ENCODE data around the gene DCST1.

Gene DCST1

DNA sequence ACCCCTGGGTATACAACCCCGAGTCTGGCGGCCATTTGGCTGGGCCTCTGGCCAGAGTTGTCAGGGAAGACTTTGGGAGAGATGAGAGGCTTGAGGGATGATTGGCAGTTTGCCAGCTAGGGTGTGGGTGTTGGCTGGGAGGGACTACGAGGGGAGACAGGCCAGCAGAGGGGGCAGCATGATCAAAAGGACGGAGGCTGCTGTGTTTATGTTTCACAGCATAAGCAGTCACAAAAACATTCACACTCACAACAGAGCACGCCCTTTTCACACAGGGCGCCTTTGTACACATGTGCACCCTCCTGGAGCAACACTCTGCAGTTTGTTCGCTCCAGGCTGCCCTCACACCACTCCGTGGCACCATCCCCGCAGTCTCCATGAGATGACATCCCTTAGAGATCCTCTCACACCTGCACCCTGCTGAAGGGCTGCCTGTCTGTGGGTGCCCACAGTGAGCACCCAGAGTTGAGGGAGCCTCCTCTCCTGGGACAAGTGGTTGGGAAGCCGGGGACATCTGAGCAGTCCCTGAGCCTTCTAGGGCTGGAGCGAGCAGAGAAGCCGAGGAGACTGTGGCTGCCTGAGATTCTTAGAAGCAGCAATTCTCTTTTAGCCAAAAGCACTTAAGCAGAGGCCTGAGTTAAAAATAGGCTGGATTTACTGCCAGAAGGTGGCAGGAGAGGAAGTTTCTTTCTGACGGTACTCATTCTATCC, 60.4 kb downstream of the DCST1 start:
- TF ChIP-seq EZH2phosphoT487 (conservative IDR thresholded peaks at IDR 0.05; ENCODE audit: low read length) = no peak
- TF ChIP-seq, protein P1, sequence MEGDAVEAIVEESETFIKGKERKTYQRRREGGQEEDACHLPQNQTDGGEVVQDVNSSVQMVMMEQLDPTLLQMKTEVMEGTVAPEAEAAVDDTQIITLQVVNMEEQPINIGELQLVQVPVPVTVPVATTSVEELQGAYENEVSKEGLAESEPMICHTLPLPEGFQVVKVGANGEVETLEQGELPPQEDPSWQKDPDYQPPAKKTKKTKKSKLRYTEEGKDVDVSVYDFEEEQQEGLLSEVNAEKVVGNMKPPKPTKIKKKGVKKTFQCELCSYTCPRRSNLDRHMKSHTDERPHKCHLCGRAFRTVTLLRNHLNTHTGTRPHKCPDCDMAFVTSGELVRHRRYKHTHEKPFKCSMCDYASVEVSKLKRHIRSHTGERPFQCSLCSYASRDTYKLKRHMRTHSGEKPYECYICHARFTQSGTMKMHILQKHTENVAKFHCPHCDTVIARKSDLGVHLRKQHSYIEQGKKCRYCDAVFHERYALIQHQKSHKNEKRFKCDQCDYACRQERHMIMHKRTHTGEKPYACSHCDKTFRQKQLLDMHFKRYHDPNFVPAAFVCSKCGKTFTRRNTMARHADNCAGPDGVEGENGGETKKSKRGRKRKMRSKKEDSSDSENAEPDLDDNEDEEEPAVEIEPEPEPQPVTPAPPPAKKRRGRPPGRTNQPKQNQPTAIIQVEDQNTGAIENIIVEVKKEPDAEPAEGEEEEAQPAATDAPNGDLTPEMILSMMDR (IDR thresholded peaks at IDR 0.05; ENCODE audit: insufficient read depth, low read length, poor library complexity, severe bottlenecking) = no peak
- no peaks in the 10 kb centered on the region for H3K9me2 ChIP-seq (replicated peaks; ENCODE audit: insufficient read depth, low read length)
- no peak overlapping the region for H3K4me2 ChIP-seq (ENCODE audit: low read depth, low read length, poor library complexity, severe bottlenecking)
- H3K79me2 ChIP-seq (ENCODE audit: insufficient read depth, low read length) = no peaks in the 10 kb centered on the region
- H3K27ac ChIP-seq (ENCODE audit: low read depth, low read length) = no peak overlapping the region
- H3F3A ChIP-seq (ENCODE audit: insufficient read depth) = no peaks in the 10 kb centered on the region
- H3K9ac ChIP-seq (ENCODE audit: low read length) = no peak overlapping the region
- H2AFZ ChIP-seq (ENCODE audit: low read depth, low read length, severe bottlenecking) = no peak overlapping the region
- H3K4me3 ChIP-seq (ENCODE audit: insufficient read depth, low read length, poor library complexity, severe bottlenecking) = no peak overlapping the region
- no peaks in the 10 kb centered on the region for H3K9me3 ChIP-seq (ENCODE audit: insufficient read depth, low read length)
- H3K36me3 ChIP-seq (ENCODE audit: low read length) = no peaks in the 10 kb centered on the region
- no peaks in the 10 kb centered on the region for H4K20me1 ChIP-seq (ENCODE audit: low read depth, low read length)
- H3K27me3 ChIP-seq (ENCODE audit: low read length) = no peaks in the 10 kb centered on the region

DNA sequence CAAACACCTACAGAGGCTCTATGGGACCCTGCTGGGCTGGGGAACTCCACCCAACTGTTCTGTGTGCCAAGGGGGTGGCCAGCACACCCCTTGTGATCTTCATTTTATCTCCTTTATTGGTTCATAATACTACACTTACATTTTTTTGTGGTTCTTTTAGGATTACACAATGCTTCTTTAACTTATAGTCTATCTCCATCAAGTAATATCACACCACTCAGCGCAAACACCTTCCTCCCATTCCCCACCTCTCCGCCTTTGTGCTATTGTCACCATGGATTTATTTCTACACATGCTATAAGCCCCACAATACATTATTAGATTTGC, 61.0 kb downstream of the DCST1 start:
- Histone ChIP-seq H3K9me2 (replicated peaks; ENCODE audit: insufficient read depth, low read length) (no peaks in the 10 kb centered on the region), H3K9me3 (ENCODE audit: insufficient read depth, low read length) (no peaks in the 10 kb centered on the region), H2AFZ (ENCODE audit: low read depth, low read length, severe bottlenecking) (no peak overlapping the region), H3K79me2 (ENCODE audit: insufficient read depth, low read length) (no peaks in the 10 kb centered on the region), H3K4me3 (ENCODE audit: insufficient read depth, low read length, poor library complexity, severe bottlenecking) (no peak overlapping the region), H4K20me1 (ENCODE audit: low read depth, low read length) (no peaks in the 10 kb centered on the region), H3K36me3 (ENCODE audit: low read length) (no peaks in the 10 kb centered on the region), H3K9ac (ENCODE audit: low read length) (no peak overlapping the region), H3K27me3 (ENCODE audit: low read length) (no peaks in the 10 kb centered on the region), H3F3A (ENCODE audit: insufficient read depth) (no peaks in the 10 kb centered on the region), H3K27ac (ENCODE audit: low read depth, low read length) (no peak overlapping the region), H3K4me2 (ENCODE audit: low read depth, low read length, poor library complexity, severe bottlenecking) (no peak overlapping the region)
- no peak for TF ChIP-seq EZH2phosphoT487 (conservative IDR thresholded peaks at IDR 0.05; ENCODE audit: low read length)
- TF ChIP-seq, protein P1 (IDR thresholded peaks at IDR 0.05; ENCODE audit: insufficient read depth, low read length, poor library complexity, severe bottlenecking) = no peak

DNA sequence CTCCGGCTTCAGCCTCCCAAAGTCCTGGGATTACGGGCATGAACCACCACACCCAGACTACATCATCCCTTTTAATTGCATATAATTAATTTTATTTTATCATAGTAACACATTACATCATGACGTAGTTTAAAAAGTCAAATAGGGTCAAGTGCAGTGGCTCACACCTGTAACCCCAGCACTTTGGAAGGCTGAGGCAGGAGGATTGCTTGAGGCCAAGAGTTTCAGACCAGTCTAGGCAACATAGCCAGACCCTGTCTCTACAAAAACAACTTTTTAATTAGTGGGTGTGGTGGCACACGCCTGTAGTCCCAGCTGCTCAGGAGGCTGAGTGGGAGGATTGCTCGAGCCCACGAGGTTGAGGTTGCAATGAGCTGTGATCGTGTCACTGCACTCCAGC, 65.7 kb downstream of the DCST1 start:
- Histone ChIP-seq H3K9me2 (replicated peaks; ENCODE audit: insufficient read depth, low read length) (no peaks in the 10 kb centered on the region), H3K79me2 (ENCODE audit: insufficient read depth, low read length) (no peaks in the 10 kb centered on the region), H3K9me3 (ENCODE audit: insufficient read depth, low read length) (no peaks in the 10 kb centered on the region), H3K27me3 (ENCODE audit: low read length) (no peaks in the 10 kb centered on the region), H4K20me1 (ENCODE audit: low read depth, low read length) (no peaks in the 10 kb centered on the region), H3F3A (ENCODE audit: insufficient read depth) (no peaks in the 10 kb centered on the region), H3K36me3 (ENCODE audit: low read length) (no peaks in the 10 kb centered on the region), H3K4me2 (ENCODE audit: low read depth, low read length, poor library complexity, severe bottlenecking) (no peak overlapping the region), H3K9ac (ENCODE audit: low read length) (no peak overlapping the region), H3K27ac (ENCODE audit: low read depth, low read length) (no peak overlapping the region), H3K4me3 (ENCODE audit: insufficient read depth, low read length, poor library complexity, severe bottlenecking) (no peak overlapping the region), H2AFZ (ENCODE audit: low read depth, low read length, severe bottlenecking) (no peak overlapping the region)
- TF ChIP-seq, protein P1 (IDR thresholded peaks at IDR 0.05; ENCODE audit: insufficient read depth, low read length, poor library complexity, severe bottlenecking) = no peak
- no peak for TF ChIP-seq EZH2phosphoT487 (conservative IDR thresholded peaks at IDR 0.05; ENCODE audit: low read length)
